Epidermal melanocyte (primary cell): ENCODE data around the gene UQCRQ.

Experiments
- DNase-seq: peaks from one replicate; pipeline ENCODE4 v3.0.0; 2011; ENCODE audit warnings: low spot score; ENCODE audit not compliant: insufficient read length

The UQCRQ gene

DNA sequence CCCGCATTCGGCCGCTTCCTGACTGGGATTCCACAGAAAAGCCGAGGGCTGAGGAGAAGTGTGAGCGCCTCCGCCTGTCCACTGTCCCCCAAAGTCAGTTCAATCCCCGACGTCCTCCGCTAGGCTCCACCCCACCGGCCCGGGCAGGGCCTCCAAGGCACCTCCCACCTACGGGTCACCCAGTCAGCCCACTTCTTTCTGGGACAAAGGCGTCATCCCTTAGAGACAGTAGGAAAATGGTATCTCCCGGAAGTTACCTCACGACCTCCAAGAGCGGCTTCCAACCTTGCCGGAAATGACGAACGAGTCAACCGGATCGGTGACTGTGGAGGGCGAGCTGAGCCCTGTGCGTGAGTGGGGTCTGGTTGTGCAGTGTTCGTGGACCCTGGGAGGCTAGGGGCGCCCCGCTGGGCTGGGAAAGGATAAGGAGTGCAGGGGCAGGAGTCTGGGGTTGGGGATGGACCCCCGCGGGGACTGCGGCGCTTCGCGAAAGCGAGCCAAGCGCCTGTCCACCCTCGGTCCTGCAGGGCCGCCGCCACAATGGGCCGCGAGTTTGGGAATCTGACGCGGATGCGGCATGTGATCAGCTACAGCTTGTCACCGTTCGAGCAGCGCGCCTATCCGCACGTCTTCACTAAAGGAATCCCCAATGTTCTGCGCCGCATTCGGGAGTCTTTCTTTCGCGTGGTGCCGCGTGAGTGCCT, at the start of gene UQCRQ, which contains the start of gene GDF9:
Gene UQCRQ, plus strand, starts transcription at position 301 of the 704 bp plus-strand sequence. Its CDS starts 240 bp downstream, at position 541.
Gene GDF9, minus strand, starts transcription at position 128 of the 704 bp plus-strand sequence. CDS start 1,936 bp downstream, outside the sequence.
- peak; percentile 93 for DNase-seq

DNA sequence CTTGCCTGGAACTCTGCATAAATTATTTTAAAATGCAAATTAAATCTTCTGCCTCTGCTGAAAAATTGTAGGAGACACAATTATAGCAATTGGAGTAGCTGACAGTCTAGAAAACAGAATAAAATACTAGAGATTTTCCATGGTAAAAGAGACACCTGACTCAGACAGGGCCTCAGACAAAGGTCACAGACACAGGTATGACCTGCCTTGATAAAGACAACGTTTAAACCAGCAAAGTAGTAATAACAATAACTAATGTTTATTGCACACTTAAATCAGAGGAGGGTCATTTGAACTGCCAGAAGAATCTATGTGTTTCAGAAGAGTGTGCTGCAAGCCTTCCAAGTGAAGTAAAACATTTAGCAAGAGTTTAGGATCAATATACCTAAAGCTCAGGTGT, 49.4 kb upstream of the UQCRQ start:
- DNase-seq: no peak

DNA sequence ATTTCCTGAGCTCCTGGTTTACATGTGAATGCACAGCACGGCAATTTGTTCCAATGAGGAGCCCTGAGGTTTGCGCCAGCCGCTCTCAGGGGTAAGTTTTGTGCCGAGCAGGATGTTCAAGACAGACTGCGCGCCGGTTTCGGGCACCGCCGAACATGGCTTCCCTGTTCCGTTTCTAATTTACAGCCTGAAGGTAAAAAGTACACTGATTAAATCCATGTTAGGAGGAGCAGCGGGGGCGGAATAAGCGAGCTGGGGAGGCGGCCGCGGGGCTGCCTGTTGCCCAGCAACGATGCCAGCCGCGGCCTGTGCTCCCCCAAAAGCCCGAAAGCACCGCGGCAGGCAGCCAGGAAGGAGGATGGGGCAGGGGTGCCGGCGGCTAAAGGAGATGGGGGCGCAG, 47.0 kb upstream of the UQCRQ start:
- no peak for DNase-seq

DNA sequence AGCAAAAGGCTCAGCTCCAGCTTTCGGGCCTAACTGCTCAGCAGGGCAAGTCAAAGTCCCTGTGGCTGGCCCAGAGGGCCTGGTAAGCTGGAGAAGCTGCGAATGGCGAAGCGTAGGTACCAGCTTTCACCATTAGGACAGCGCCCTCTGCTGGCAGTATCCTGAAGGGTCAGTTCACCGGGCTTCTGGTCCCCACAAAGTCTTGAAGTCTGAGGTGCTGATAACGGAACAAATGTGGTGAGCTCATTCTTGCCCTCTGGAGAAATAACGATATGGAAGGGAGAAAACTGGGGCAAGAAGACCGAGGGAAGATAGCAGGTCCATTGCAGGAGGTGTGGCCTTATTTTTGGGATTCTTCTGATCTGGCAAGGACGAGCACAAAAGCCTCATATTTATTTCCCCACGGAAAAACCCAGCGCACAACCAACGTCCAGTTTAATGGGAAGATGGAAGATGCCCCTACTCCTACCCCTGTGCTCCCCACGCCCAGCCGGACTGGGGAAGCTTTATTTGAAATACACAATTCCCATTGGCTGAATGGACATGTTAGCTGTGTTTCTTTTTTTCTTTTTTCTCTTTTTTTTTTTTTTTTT, 46.2 kb upstream of the UQCRQ start:
- peak; percentile 98 for DNase-seq

DNA sequence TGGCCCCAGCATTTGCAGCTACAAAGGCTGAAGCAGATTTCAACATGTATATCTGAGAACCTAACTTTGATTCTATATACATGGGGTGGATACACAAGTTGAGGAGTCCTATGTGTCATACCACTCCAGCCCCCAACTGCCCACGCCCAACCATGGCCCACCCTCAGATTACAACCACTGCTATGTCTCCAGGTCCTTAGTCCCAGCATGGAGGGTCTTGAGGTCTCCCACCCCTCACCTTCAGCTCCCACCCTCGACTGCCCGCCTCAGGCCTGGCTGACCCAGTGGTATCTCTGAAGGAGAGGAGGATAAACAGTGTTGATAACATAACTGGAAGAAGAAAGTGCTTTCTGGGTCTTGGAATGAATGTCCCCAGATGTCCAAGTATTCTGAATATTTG, 45.1 kb upstream of the UQCRQ start:
- no peak for DNase-seq

DNA sequence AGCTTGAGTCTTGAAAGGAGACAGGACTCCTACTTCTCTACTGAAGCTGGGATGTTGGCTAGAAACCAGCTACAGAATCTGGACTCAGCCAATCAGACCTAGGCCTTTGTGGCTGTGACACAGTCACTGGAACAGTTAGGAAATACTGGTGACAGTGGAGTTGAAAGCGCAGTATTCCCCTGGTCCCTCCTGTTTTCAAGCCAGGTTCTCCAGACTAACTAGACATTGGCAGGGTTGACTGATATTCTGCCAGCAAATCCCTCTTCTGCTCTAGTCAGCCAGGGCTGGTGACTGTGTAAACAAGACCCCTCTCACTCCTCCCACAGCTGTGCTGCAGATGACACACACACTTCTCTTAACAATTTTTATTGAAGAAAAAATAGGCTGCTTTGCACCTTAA, 44.7 kb upstream of the UQCRQ start:
- peak; percentile 77 for DNase-seq

DNA sequence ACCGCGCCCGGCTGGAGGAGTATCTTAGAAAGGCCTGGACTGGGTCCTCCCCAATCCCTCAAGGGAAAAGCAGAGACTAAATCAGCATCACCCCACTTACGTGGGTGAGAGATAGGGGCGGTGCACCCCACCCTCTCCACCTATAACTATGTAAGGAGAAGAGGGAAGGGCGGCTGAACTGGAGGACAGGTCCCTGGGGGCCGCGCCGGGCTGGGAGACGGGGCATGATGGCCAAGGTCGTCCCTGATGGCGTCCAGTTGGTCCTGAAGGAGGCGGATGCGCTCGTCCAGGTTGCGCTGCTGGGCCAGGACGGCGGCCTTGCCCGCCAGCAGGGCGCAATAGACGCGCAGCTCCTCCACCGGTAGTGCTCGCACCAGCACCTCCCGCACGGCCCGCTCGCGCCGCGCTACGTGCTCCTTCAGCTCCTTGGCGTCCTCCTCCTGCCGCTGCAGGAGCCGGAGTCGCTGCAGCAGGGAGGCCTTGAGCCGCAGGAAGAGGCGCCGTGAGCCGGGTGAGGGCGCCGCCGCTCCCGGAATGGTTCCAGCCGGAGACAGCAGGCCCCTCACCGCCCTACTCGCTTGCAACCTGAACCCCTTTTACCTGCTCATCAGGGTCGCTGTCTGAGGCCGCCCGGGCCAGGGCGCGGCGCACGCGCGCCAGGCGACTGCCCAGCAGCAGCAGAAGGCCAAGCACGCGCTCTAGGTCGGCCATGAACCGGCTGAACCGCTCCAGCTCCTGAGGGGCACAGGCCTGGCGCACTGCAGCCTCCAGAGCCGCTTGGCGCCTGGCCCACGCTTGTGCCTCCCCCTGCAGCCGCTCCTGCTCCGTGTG, 43.6 kb upstream of the UQCRQ start:
- DNase-seq: no peak

DNA sequence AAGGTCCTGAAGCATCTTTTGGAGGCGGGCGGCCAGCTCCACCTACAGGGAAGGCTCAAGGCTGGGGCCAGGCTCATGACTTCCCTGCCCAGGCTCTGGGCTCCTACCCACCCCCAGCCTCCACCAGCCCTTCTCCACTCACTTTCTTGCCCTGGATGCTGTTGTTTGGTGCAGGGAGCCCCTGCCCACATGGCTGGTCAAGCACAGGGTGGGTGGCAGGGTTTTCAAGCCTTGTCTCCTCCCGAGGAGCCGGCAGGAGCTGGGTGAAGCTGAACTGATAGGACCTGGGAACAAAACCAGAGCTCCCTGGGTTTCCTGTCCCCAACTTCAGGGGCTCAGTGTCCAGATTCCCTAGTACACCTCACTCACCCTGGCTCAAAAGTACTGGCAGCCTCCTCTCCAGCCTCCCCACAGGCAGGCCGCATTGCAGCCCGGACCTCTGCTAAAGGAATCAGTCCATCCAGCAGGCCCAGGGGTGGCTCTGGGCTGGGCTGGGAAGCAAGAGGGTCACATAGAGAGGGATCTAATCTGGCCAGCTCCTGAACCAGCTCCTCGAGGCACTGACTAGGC, 42.9 kb upstream of the UQCRQ start:
- DNase-seq: no peak

DNA sequence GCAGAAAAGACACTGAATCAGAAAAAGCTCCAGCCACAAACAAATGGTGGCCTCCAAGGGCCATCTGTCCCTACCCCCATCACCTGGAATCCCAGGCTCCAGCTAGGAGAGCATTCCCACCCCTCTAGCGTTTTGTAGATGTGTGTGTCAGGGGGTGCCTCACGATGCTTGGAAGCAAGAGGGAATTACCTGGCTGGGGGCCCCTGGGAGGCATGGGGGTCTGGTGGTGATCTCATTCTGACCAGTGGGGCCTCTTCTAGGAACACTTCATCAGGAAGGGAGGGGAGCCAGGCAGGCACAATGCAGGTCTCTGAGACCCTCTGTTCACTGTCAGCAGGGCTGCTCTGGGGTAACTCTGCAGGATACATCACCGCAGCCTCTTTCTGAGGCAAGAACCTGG, 42.0 kb upstream of the UQCRQ start:
- DNase-seq: no peak

DNA sequence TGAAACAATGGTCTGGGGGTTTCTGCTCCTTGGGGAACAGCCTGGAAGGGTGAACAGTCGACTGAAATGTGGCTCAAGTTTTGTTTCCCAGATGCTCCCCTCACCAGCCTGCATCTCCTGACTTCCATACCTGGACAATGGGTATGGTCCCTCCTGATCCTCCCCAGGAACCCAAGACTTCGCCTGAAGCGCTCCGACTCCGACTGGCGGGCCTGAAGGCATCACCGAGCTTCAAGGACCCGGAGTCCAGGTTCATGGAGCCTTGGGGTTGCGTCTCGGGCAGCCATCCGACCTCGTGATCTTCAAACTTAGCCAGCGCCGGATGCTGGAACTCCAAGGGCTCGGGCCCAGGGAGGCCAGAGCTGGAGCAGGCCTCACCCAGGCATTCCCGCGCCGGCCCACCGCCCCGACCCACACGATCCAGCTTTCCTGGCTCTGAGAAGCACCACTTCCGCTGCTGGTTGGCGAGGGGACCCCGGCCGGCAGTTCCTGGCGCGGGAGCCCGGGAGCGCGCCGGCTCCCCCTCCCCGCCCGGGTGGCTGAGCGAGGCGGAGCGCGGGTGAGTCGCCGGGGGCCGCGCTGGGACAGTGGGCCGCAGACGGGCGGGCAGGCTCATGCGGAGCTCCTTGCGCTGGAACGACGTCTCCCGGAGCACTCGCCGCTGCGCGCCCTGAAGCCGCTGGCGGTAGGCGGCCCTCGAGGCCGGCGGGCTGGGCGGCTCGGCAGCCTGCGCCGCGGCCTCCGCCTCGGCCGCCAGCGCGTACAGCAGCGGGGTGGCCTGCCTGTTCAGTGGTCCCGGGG, 41.2 kb upstream of the UQCRQ start:
- no peak for DNase-seq

DNA sequence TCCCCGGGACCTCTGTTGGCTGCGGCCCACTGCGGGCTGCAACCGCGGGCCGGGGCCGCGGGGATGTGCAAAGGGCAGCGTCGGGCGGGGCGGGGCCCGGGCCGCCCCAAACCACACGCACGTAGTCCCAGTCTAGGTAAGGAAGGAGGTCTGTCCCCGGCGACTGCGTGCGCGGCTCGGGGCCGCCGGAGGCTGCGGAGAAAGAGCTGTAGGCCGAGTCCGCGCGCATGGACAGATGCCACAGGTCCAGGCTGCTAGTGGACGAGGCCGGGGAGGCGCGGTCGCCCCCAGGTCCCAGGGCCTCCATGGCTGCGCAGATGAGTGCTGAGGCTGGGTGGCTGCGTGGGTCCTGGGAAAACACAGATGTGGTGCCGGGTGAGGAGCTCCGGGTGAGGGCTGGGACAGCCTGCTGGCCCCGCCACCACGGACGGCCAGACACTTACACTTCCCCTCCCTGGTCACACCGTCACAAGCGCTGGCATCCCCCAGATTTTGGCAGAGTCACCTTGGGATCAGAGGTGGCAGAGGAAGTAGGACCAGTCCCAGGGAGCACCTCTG, 40.5 kb upstream of the UQCRQ start:
- DNase-seq: no peak

DNA sequence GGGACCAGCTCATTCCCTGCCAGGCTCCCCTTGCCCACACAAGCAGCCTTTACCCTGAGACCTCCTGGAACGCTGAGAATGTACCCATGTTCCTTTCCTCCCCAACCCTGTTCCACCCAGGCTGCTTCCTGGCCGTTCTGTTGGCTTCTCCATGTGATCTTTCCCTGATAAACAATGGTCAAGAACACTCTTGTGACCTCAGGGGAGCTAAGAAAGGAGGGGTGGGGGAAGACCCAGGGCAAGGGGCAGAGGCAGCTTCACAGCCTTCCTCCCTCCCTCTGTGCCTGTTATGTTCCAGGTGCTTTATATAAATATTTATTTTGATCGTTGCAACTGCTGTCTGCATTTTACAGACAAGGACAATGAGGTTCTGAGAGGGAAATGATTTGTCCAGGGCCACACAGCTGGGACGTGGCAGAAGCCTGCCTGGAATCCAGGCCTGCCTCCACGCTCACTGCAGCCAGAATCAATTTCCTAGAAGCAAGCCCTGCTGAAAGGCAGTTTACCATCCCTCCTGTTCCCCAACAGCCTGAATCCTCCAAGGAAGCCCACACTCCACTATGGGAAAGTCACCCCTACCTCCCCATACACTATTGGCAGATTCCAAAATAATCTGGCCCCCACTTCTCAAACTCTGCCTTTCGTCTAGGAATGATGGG, 39.9 kb upstream of the UQCRQ start:
- DNase-seq: no peak

DNA sequence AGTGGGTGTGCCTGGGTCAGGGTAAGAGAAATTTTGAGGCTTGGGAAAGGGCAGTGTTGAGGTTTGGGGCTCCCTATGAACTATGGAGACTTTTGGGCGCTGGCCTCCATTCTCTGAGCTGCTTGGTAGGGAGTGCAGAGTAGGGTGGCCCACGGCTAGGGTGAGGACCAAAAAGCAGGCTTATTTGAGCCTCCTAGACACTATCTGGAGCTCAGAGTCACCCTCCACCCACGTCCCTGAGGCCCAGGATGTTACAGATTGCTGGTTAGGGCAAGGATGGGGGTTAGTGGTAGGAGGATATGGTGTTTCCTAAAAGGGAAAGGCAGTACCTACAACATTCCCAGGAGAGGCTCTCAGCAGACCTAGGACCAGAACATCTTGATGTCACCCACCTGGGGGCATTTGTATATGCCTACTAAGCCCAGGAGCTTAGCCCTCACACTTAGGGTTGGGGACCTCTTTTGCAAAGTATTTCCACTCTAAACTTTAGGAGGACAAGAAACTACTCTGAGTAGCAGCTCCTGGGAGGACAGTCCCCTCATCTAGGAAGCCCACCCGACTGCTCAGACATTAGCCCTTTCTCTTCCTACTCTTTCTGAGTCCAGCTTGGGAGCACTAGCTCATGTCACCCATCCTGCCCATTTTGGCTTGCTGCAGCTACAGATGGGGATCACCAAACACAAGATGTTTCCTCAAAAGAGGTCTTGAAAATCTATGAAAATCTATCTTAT, 38.3 kb upstream of the UQCRQ start:
- no peak for DNase-seq

DNA sequence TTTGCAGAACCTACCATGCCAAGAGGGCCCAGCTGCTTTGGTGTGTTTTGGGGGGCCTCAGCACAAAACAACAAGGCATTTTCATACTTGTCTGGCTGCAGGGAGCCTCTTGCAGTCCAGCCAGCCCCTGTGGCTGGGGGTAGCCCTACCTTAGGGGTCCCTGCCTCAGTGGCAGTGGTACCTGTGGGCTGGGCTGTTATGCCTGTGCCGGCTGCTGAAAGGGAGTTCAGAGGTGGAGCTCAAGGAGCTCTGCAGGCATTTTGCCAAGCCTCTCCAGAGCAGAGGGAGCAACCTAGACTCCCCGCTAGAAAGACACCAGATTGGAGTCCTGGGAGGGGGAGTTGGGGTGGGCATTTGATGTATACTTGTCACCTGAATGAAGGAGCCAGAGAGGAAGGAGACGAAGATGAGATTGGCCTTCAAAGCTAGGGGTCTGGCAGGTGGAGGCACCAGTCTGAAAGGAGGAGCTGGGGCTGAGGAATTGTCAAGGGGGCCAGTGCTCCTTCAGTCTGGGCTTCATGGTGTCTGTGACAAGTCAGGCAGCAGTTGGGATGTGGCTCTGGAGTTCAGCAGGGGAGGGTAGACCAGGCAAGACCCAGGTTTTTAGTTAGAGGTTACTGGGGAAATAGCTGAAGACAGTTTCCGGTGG, 37.5 kb upstream of the UQCRQ start:
- DNase-seq: no peak

DNA sequence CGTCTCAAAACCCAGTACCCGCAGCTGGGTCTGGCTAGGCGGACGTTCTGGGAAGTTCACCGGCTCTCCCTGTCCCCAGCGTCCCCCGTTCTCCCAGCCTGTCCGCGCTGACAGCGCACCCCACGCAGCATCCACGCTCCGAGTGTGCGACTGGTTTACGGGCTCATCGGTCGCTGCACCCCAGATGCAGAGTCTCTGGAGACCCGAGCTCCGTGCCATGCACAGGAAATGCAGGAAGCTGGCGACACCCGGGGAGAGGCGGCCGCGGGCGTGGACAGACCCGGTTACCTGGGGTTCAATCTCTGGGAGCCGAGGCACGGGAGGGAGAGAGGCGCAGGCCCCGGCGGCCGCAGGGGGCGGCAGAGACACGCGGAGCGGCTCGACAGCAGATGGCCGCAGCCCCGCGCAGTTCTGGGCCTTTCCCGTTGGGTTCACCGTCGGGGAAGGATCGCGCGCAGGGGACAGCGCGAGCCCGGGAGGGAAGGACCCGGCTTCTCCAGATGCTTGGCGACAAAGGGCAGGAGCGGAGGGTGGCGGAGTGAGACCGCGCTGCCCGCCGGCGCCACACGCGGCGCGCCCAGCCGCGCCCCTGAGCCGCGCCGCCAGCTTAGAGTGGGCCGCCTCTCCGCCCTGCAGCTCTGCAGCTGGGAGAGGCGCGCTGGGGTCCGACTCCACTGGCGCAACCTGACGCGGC, 36.6 kb upstream of the UQCRQ start:
- peak; percentile 93 for DNase-seq

DNA sequence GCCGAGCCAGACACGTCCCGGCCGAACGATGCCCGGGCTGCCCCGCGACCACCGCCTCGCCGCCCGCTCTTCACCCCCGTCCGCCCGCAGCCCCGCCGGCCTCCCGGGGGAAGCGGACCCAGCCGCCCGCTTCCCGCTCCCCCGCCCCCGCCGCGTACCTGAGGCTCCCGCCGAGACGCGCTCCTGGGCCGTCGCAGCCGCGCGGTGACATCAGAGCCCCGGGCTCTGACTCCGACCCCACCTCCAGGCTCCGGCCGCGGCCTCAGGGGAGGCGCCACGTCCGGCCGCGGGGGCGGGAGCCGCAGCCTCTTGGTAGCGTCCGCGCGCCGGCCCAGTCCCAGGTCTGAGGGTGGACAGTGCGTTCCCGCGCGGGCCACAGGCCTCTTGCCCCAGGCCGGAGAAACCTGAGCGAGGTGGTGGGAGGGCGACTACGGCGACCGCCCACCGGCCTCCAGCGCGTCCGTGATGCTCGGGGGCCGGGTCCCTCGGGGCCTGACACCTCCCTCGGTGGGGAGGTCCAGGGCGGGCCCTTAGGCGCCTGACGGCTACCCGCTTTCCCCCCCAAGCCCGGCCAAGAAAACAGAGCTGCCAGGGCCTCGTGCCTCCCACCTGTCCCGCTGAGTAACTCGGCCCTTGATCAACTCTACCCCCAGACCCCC, 35.9 kb upstream of the UQCRQ start, which contains the start of gene SHROOM1:
Gene SHROOM1, minus strand, starts transcription at position 212 of the 659 bp plus-strand sequence. CDS start 4,507 bp downstream, outside the sequence.
- DNase-seq: no peak

DNA sequence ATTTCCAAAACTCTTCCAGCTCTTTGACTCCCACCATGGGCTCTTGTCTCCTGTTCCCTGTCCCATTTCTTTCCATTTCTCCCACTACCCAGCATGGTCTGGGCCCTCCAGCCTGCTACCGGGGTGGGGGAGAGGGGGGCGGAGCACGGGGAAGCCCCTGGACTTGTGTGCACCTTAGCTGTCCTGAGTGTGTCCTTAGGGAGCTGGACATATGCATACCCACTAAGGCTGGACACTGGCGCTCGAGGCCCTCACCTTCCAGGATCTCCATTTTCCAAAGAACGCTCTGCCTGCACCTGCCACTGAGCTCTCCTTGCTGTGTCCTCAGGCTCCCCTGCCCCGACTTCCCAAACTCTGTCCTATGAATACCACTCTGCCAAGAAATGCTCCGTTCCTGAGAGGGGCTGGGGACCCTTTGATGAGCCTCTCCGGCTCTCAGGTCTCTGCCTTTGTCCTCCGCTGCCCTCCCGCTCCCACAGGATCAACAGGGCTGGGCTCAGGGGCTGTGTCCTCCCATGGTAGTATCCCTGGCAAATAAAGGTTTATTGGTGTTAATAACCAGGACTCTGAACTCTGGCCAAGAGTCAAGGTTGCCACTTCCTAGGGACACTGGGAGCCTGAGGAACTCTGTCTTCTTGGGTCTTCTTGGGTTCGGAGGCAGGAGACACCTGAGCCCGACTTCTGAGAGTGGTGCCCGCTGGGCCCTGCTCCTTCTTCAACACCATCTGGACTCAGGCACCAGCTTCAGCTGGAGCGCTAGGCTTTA, 35.2 kb upstream of the UQCRQ start:
- DNase-seq: no peak
